ENCODE results near the gene CALHM5.

DNA sequence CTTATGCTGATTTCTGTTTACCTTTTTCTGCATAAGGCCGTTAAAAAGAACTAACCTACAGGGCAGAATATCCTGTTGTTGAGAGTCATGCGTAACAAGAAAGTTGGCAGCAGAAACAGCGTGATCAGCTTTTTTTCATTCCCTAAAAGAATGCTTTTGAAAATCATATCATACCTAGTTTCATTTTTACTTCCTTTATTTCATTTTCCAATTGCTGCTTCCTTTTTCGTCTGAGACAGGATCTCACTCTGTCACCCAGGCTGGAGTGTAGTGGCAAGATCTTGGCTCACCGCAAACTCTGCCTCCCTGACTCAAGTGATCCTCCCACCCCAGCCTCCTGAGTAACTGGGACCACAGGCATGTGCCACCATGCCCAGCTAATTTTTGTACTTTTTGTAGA lies 46.2 kb upstream of the CALHM5 start:
- no peak for TF ChIP-seq CHD4 (IDR thresholded peaks at IDR 0.05; ENCODE audit: insufficient read depth, insufficient replicate concordance, low read depth, low read length, poor library complexity, severe bottlenecking)
- no peak for TF ChIP-seq SMARCC2 (IDR thresholded peaks at IDR 0.05; ENCODE audit: low read depth)
- no peak for TF ChIP-seq COPS2 (conservative IDR thresholded peaks at IDR 0.05)
- TF ChIP-seq RAD51 (IDR thresholded peaks at IDR 0.05; ENCODE audit: borderline replicate concordance, low read depth) = no peak
- TF ChIP-seq, protein P1, sequence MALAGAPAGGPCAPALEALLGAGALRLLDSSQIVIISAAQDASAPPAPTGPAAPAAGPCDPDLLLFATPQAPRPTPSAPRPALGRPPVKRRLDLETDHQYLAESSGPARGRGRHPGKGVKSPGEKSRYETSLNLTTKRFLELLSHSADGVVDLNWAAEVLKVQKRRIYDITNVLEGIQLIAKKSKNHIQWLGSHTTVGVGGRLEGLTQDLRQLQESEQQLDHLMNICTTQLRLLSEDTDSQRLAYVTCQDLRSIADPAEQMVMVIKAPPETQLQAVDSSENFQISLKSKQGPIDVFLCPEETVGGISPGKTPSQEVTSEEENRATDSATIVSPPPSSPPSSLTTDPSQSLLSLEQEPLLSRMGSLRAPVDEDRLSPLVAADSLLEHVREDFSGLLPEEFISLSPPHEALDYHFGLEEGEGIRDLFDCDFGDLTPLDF (CRISPR knock-in tag; IDR thresholded peaks at IDR 0.05) = no peak
- no peak for TF ChIP-seq U2AF2 (optimal IDR thresholded peaks at IDR 0.05; ENCODE audit: low read depth, low read length)
- TF ChIP-seq, protein P2, sequence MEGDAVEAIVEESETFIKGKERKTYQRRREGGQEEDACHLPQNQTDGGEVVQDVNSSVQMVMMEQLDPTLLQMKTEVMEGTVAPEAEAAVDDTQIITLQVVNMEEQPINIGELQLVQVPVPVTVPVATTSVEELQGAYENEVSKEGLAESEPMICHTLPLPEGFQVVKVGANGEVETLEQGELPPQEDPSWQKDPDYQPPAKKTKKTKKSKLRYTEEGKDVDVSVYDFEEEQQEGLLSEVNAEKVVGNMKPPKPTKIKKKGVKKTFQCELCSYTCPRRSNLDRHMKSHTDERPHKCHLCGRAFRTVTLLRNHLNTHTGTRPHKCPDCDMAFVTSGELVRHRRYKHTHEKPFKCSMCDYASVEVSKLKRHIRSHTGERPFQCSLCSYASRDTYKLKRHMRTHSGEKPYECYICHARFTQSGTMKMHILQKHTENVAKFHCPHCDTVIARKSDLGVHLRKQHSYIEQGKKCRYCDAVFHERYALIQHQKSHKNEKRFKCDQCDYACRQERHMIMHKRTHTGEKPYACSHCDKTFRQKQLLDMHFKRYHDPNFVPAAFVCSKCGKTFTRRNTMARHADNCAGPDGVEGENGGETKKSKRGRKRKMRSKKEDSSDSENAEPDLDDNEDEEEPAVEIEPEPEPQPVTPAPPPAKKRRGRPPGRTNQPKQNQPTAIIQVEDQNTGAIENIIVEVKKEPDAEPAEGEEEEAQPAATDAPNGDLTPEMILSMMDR (IDR thresholded peaks at IDR 0.05 in 2 of 3, conservative IDR thresholded peaks at IDR 0.05 in 1 of 3; ENCODE audit: insufficient read depth in 2 of 3, low read depth in 1 of 3, low read length in 3 of 3) = no peak
- TF ChIP-seq, protein P3, sequence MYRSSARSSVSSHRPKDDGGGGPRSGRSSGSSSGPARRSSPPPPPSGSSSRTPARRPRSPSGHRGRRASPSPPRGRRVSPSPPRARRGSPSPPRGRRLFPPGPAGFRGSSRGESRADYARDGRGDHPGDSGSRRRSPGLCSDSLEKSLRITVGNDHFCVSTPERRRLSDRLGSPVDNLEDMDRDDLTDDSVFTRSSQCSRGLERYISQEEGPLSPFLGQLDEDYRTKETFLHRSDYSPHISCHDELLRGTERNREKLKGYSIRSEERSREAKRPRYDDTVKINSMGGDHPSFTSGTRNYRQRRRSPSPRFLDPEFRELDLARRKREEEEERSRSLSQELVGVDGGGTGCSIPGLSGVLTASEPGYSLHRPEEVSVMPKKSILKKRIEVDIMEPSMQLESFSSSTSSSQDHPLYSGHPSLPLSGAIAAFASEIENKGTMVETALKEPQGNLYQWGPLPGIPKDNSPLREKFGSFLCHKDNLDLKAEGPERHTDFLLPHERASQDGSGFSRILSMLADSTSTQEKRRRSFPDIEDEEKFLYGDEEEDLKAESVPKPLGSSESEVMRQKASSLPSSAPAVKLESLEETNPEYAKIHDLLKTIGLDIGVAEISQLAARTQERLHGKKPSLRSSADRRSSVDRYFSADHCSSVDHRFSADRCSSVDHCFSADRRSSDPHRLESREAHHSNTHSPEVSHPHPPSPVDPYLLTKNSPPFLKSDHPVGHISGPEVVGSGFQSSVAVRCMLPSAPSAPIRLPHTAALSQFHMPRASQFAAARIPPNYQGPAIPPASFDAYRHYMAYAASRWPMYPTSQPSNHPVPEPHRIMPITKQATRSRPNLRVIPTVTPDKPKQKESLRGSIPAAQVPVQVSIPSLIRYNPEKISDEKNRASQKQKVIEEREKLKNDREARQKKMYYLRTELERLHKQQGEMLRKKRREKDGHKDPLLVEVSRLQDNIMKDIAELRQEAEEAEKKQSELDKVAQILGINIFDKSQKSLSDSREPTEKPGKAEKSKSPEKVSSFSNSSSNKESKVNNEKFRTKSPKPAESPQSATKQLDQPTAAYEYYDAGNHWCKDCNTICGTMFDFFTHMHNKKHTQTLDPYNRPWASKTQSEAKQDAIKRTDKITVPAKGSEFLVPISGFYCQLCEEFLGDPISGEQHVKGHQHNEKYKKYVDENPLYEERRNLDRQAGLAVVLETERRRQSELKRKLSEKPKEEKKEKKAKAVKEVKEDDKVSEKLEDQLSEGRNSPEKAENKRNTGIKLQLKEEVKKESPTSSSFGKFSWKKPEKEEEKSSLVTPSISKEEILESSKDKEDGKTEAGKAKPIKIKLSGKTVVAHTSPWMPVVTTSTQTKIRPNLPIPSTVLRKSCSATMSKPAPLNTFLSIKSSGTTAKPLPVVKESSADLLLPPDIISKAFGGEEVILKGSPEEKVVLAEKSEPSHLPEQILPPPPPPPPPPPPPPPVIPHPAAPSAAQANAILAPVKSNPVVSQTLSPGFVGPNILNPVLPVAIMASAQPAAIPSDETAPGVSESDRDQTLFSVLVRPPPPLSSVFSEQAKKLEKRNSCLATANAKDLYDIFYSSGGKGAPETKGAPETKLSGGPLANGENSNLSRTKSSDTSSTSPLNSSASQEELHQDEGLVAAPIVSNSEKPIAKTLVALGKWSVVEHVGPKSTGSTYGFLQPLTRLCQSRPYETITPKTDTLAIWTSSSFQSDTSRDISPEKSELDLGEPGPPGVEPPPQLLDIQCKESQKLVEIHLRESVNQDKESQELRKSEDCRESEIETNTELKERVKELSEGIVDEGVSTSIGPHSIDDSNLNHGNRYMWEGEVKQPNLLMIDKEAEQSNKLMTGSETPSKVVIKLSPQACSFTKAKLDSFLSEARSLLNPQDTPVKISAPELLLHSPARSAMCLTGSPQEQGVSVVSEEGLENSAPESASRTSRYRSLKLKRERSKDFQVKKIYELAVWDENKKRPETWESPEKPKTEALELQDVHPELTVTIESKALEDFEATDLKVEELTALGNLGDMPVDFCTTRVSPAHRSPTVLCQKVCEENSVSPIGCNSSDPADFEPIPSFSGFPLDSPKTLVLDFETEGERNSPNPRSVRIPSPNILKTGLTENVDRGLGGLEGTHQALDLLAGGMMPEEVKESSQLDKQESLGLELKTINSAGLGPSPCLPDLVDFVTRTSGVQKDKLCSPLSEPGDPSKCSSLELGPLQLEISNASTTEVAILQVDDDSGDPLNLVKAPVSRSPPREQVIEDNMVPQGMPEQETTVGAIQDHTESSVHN (IDR thresholded peaks at IDR 0.05; ENCODE audit: borderline replicate concordance in 1 of 2, low read depth in 1 of 2) = no peak
- TF ChIP-seq, protein P4, sequence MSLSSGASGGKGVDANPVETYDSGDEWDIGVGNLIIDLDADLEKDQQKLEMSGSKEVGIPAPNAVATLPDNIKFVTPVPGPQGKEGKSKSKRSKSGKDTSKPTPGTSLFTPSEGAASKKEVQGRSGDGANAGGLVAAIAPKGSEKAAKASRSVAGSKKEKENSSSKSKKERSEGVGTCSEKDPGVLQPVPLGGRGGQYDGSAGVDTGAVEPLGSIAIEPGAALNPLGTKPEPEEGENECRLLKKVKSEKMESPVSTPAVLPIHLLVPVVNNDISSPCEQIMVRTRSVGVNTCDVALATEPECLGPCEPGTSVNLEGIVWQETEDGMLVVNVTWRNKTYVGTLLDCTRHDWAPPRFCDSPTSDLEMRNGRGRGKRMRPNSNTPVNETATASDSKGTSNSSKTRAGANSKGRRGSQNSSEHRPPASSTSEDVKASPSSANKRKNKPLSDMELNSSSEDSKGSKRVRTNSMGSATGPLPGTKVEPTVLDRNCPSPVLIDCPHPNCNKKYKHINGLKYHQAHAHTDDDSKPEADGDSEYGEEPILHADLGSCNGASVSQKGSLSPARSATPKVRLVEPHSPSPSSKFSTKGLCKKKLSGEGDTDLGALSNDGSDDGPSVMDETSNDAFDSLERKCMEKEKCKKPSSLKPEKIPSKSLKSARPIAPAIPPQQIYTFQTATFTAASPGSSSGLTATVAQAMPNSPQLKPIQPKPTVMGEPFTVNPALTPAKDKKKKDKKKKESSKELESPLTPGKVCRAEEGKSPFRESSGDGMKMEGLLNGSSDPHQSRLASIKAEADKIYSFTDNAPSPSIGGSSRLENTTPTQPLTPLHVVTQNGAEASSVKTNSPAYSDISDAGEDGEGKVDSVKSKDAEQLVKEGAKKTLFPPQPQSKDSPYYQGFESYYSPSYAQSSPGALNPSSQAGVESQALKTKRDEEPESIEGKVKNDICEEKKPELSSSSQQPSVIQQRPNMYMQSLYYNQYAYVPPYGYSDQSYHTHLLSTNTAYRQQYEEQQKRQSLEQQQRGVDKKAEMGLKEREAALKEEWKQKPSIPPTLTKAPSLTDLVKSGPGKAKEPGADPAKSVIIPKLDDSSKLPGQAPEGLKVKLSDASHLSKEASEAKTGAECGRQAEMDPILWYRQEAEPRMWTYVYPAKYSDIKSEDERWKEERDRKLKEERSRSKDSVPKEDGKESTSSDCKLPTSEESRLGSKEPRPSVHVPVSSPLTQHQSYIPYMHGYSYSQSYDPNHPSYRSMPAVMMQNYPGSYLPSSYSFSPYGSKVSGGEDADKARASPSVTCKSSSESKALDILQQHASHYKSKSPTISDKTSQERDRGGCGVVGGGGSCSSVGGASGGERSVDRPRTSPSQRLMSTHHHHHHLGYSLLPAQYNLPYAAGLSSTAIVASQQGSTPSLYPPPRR (CRISPR knock-in tag; IDR thresholded peaks at IDR 0.05; ENCODE audit: borderline replicate concordance) = no peak
- TF ChIP-seq KDM1A (IDR thresholded peaks at IDR 0.05) = no peak
